Measurements from ENCODE around the gene CFAP126.
"Not testable (repeated sequence)": the region's sequence is repeated elsewhere in the genome, so short reads cannot be mapped to it uniquely, and the experiment has no call there.

CFAP126 gene

DNA sequence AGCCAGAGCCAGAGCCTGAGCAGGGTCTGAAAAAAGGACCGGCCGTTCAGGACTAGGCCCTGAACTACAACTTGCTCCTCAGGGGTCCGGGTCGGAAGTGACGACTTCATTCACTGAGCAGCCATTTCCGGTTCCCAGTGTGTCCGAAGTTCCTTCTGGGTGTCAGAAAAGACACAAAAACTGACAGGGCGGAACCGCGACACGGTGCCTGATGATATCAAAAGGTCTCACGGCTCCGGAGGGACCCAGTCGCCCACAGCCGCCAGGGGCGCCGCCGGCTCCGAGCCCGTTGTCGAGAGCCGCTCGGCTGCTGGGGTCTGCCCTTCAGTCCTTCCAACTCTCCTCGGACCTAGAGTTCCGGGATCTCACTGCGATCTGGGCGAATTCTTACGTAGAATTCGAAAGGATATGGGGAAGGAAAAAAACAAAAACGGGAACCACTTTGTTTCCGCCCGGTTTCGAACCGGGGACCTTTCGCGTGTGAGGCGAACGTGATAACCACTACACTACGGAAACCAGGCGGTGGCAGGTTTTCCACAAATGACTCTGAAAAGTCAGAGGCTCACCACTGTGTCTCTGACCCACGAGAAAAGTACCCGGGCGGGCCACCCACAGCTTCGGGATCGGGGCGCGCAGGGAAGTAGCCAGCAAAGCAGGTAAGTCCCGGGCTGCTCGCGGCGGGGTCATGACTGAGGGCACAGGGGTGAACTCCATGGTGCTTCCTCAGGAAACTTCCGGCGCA lies 31.8 kb upstream of the CFAP126 start:
- TF ChIP-seq POLR2AphosphoS5 (IDR thresholded peaks at IDR 0.05; ENCODE audit: low read depth, low read length) (peak; percentile 81), PAX5 (IDR thresholded peaks at IDR 0.05; ENCODE audit: insufficient read depth, low read length, severe bottlenecking) (peak; percentile 89), POLR2A (IDR thresholded peaks at IDR 0.05; ENCODE audit: low read depth, low read length) (peak; percentile 90), TAF1 (IDR thresholded peaks at IDR 0.05; ENCODE audit: low read depth, low read length) (peak; percentile 79; the same call in 1 of the 2 replicates), SPI1 (IDR thresholded peaks at IDR 0.05; ENCODE audit: low read depth, low read length) (peak; percentile 21), POU2F2 (IDR thresholded peaks at IDR 0.05; ENCODE audit: low read depth, low read length) (peak; percentile 7; the same call in 1 of the 2 replicates)
- peak; percentile 72 for DNase-seq (ENCODE audit: insufficient read length, low spot score)
- peak; percentile 90 for FAIRE-seq

DNA sequence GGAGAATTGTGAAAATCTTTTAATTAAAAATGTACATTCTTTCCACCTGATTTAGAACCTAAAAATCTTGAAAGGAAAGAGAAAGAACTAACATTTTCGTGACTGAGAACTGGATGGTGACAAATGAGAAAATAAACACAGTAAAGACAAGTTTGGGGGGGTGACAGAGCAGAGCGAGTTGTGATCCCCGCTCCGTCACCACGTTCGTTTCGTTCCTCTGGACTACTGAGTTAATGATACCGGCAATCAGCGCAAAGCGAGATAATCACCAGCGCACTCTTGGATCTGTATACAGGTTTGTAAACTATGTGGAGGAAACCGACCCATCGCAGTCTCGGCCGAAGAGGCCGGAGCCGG lies 31.2 kb upstream of the CFAP126 start:
- TF ChIP-seq POLR2AphosphoS5 (IDR thresholded peaks at IDR 0.05; ENCODE audit: low read depth, low read length) (no peak), PAX5 (IDR thresholded peaks at IDR 0.05; ENCODE audit: insufficient read depth, low read length, severe bottlenecking) (no peak), SPI1 (IDR thresholded peaks at IDR 0.05; ENCODE audit: low read depth, low read length) (no peak), POU2F2 (IDR thresholded peaks at IDR 0.05; ENCODE audit: low read depth, low read length) (no peak), TAF1 (IDR thresholded peaks at IDR 0.05; ENCODE audit: low read depth, low read length) (no peak), POLR2A (IDR thresholded peaks at IDR 0.05; ENCODE audit: low read depth, low read length) (no peak)
- DNase-seq (ENCODE audit: insufficient read length, low spot score), result no peak
- FAIRE-seq, result no peak

DNA sequence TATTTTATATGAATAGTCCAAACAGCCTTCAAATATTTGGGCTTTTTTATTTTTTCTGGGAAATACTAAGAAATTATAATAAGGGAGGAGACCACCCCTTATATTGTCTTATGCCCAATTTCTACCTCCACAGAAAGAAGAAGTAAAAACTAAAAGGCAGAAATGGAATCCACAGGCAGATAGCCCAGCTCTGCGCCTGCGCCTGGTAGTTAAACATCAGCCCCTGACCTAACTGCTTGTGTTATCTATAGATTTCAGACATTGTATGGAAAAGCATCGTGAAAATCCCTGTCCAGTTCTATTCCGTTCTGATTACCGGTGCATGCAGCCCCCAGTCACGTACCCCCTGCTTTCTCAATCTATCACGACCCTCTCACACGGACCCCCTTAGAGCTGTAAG lies 29.4 kb upstream of the CFAP126 start:
- not testable (repeated sequence) for DNase-seq (ENCODE audit: insufficient read length, low spot score); FAIRE-seq

DNA sequence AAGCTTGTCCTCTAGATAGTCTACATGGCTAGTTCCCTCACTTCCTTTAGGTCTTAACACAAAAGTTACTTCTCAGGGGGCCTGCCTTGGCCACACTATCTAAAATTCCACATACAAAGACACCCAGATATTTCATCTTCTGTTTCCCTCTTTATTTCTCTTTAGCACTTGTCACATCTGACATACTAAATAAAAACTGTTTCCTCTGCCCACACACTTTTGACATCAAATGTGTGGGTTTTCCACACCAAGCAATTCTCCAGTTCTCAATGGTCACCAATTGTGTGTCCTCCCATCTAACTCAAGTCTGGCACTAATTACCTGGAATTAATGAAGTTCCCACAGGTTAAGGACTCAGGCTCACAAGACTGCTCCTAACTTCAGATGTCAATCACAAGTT lies 25.5 kb upstream of the CFAP126 start:
- TF ChIP-seq POU2F2 (IDR thresholded peaks at IDR 0.05; ENCODE audit: low read depth, low read length) (no peak), POLR2A (IDR thresholded peaks at IDR 0.05; ENCODE audit: low read depth, low read length) (no peak), SPI1 (IDR thresholded peaks at IDR 0.05; ENCODE audit: low read depth, low read length) (no peak)
- DNase-seq (ENCODE audit: insufficient read length, low spot score), result no peak
- no peak for FAIRE-seq

DNA sequence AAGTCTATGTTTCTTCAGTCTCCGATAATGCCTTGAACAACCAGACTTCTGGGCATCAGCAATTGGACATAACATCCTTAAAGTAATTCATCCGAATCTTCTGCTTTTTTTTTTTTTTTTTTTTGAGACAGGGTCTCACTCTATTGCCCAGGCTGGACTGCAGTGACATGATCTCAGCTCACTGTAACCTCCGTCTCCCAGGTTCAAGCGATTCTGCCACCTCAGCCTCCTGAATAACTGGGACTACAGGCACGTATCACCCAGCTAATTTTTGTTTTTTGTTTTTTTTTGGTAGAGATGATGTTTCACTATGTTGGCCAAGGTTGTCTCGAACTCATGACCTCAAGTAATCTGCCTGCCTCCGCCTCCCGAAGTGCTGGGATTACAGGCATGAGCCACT lies 23.9 kb upstream of the CFAP126 start:
- no peak for TF ChIP-seq PAX5 (IDR thresholded peaks at IDR 0.05; ENCODE audit: insufficient read depth, low read length, severe bottlenecking)
- no peak for TF ChIP-seq TAF1 (IDR thresholded peaks at IDR 0.05; ENCODE audit: low read depth, low read length)
- no peak for TF ChIP-seq POU2F2 (IDR thresholded peaks at IDR 0.05; ENCODE audit: low read depth, low read length)
- TF ChIP-seq POLR2AphosphoS5 (IDR thresholded peaks at IDR 0.05; ENCODE audit: low read depth, low read length), result no peak
- no peak for TF ChIP-seq SPI1 (IDR thresholded peaks at IDR 0.05; ENCODE audit: low read depth, low read length)
- no peak for TF ChIP-seq POLR2A (IDR thresholded peaks at IDR 0.05; ENCODE audit: low read depth, low read length)
- FAIRE-seq (no peak), DNase-seq (ENCODE audit: insufficient read length, low spot score) (no peak)

DNA sequence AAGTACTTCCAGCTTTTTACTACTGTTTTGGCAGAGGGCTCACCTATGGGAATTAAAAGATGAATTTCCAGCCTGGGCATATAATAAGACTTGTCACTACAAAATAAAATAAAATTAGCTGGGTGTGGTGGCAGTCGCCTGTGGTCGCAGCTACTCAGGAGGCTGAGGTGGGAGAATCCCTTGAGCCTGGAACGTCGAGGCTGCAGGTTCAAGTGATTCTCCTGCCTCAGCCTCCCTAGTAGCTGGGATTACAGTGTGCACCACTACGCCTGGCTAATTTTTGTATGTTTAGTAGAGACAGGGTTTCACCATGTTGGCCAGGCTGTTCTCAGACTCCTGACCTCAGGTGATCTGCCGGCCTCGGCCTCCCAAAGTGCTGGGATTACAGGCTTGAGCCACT lies 23.5 kb upstream of the CFAP126 start:
- not testable (repeated sequence) for DNase-seq (ENCODE audit: insufficient read length, low spot score); FAIRE-seq

DNA sequence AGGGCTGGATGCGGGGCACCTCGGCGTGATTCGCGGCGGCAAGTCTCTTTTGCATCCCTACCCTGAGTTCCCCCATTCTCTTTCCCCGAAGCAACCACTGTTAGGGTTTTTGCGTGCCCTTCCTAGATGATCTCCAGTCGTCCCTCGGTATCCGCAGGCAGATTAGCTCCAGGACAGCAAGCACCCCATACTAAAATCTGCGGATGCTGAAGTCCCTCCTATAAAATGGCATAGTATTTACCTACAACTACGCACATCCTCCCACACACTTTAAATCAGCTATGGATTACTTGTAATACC lies 22.8 kb upstream of the CFAP126 start:
- no peak for FAIRE-seq
- TF ChIP-seq TAF1 (IDR thresholded peaks at IDR 0.05; ENCODE audit: low read depth, low read length) (no peak), POU2F2 (IDR thresholded peaks at IDR 0.05; ENCODE audit: low read depth, low read length) (no peak), POLR2A (IDR thresholded peaks at IDR 0.05; ENCODE audit: low read depth, low read length) (no peak), SPI1 (IDR thresholded peaks at IDR 0.05; ENCODE audit: low read depth, low read length) (no peak), PAX5 (IDR thresholded peaks at IDR 0.05; ENCODE audit: insufficient read depth, low read length, severe bottlenecking) (no peak), POLR2AphosphoS5 (IDR thresholded peaks at IDR 0.05; ENCODE audit: low read depth, low read length) (no peak; the same call in 1 of the 2 replicates)

DNA sequence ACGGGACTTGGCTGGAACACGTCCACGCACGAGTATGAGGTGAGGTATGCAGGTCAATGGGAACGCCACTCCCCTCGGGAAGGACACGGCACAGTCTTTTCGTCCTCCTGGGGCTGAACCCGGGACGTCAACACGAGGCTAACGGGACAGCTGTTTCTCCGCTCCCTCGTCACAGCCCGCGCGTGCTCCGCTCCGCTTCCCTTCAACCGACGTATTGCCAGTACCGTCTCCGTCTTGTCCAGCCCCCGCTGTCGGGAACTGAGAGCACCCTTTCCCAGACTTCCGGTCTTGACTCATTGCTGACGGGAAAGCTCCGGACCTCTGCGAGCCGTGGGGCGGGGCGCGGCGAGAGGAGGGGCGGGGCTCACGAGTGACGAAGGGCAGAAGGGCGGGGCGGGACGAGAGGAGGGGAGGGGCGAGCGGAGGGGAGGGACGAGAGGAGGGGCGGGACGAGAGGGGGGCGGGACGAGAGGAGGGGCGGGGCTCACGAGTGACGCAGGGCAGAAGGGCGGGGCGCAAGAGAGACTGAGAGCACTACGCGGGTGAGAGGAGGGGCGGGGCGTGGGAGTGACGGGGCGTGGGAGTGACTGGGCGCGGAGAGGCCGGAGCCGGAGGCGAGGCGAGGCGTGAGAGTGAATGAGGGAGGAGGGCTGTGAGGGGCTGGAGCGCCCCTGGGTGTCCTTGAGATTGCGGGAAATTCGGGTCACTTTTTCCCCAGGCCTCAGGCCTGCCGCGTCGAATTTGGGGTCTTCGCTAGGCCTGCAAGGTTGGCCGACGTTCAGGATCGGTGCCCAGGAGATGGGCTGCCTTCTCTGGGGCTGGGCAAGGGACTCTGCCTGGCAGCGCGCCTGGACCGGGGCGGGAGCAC lies 22.2 kb upstream of the CFAP126 start:
- DNase-seq (ENCODE audit: insufficient read length, low spot score) (peak; percentile 74), FAIRE-seq (peak; percentile 95)
- TF ChIP-seq POLR2AphosphoS5 (IDR thresholded peaks at IDR 0.05; ENCODE audit: low read depth, low read length) (peak; percentile 46; the same call in 1 of the 2 replicates), SPI1 (IDR thresholded peaks at IDR 0.05; ENCODE audit: low read depth, low read length) (no peak), TAF1 (IDR thresholded peaks at IDR 0.05; ENCODE audit: low read depth, low read length) (peak; percentile 33; the same call in 1 of the 2 replicates), POU2F2 (IDR thresholded peaks at IDR 0.05; ENCODE audit: low read depth, low read length) (no peak)

More for the DNA sequence above, 22.8 kb upstream of the CFAP126 start:
- no peak for DNase-seq (ENCODE audit: insufficient read length, low spot score)

DNA sequence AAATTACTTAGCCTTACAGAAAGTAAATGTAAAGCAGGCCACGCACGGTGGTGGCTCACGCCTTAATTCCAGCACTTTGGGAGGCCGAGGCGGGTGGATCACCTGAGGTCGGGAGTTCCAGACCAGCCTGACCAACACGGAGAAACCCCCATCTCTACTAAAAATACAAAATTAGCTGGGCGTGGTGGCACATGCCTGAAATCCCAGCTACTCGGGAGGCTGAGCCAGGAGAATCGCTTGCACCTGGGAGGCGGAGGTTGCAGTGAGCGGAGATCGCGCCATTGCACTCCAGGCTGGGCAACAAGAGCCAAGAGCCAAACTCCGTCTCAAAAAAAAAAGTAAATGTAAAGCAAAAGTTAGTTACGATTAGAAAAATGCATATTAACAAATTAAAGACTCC lies 21.5 kb upstream of the CFAP126 start:
- not testable (repeated sequence) for FAIRE-seq; DNase-seq (ENCODE audit: insufficient read length, low spot score)

DNA sequence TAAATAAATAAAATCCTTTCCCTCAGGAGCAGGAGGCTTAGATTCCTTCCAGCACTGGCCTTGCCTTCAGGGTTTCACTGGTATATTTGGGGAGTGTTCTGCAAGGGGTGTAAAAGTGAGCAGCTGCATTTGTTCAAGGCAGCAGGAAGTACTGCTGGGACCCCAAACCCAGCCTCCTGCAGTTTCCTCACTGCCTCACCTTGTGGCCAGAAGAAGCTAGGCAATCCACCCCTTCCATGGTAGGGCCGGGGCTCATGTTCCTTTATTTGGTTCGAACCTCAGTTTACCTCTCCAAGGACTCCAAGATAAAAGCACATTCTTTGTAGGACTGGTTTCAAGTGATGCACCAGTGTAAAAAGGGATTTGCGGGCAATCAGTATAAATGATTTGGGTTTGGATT lies 21.0 kb upstream of the CFAP126 start:
- FAIRE-seq (no peak), DNase-seq (ENCODE audit: insufficient read length, low spot score) (no peak)
- no peak for TF ChIP-seq PAX5 (IDR thresholded peaks at IDR 0.05; ENCODE audit: insufficient read depth, low read length, severe bottlenecking)
- TF ChIP-seq POLR2A (IDR thresholded peaks at IDR 0.05; ENCODE audit: low read depth, low read length), result no peak
- TF ChIP-seq POLR2AphosphoS5 (IDR thresholded peaks at IDR 0.05; ENCODE audit: low read depth, low read length), result no peak
- no peak for TF ChIP-seq TAF1 (IDR thresholded peaks at IDR 0.05; ENCODE audit: low read depth, low read length)
- no peak for TF ChIP-seq SPI1 (IDR thresholded peaks at IDR 0.05; ENCODE audit: low read depth, low read length)
